H7 (cell line): ENCODE measurements around the gene SEMA4C. TPM values are rescaled to one million over a fixed set of nuclear protein-coding genes. Genes with fewer than 3 reads are reported as not detected.

Experiments
- DNase-seq: peaks from one replicate; pipeline ENCODE4 v3.0.0; 2012
- H3K27me3 ChIP-seq: 2 replicates; pipeline ENCODE4 v1.6.0; 2011; ENCODE audit warnings: mild to moderate bottlenecking, low read length; ENCODE audit not compliant: control insufficient read depth, insufficient read depth
- H3K36me3 ChIP-seq: replicated peaks from 2 replicates; pipeline ENCODE4 v1.5.1; 2011; ENCODE audit warnings: low read length; ENCODE audit not compliant: control insufficient read depth, insufficient read depth
- H3K4me3 ChIP-seq: 2 replicates; pipeline ENCODE4 v1.5.1; 2011; ENCODE audit warnings: low read depth, mild to moderate bottlenecking, control low read depth, low read length, moderate library complexity; ENCODE audit not compliant: insufficient read depth
- total RNA-seq: library from RNA; depleted of rRNA; stranded (reverse); fragments of >200 nt; shearing (Covaris generic); gene quantifications from 2 replicates; pipeline ENCODE4 v1.2.3, GENCODE V29; 2014

SEMA4C gene
- total RNA-seq, 1 experiment from 2014 or later = 100 TPM

- Histone ChIP-seq H3K4me3 (no peak overlapping the region), H3K27me3 (no peaks in the 10 kb centered on the region), H3K36me3 (no peaks in the 10 kb centered on the region; the same call in none of the 2 replicates)
- no peak for DNase-seq
Observed at GRCh38 chr2:96839875-96840850, 29.7 kb downstream of the SEMA4C start.

GRCh38 chr2:96839293-96839874 is 30.5 kb downstream of the SEMA4C start:
- Histone ChIP-seq H3K4me3 (no peak overlapping the region), H3K27me3 (no peaks in the 10 kb centered on the region), H3K36me3 (peaks cover 2% of the 10 kb centered on the region)
- DNase-seq = peak; percentile 67

GRCh38 chr2:96838345-96839292 is 31.3 kb downstream of the SEMA4C start:
- Histone ChIP-seq H3K36me3 (peaks cover 2% of the 10 kb centered on the region), H3K4me3 (no peak overlapping the region), H3K27me3 (no peaks in the 10 kb centered on the region)
- no peak for DNase-seq

- Histone ChIP-seq H3K4me3 (no peak overlapping the region), H3K36me3 (peaks cover 2% of the 10 kb centered on the region), H3K27me3 (no peaks in the 10 kb centered on the region)
- no peak for DNase-seq
Observed at GRCh38 chr2:96837575-96837974, 32.3 kb downstream of the SEMA4C start.

GRCh38 chr2:96835830-96836229 is 34.0 kb downstream of the SEMA4C start:
- Histone ChIP-seq H3K36me3 (peaks cover 7% of the 10 kb centered on the region), H3K27me3 (no peaks in the 10 kb centered on the region), H3K4me3 (no peak overlapping the region)
- DNase-seq = no peak

- peak; percentile 93 for DNase-seq
- Histone ChIP-seq H3K4me3 (no peak overlapping the region; the same call in 1 of the 2 replicates), H3K27me3 (no peaks in the 10 kb centered on the region), H3K36me3 (peaks cover 22% of the 10 kb centered on the region)
Observed at GRCh38 chr2:96832754-96833507, 36.9 kb downstream of the SEMA4C start.

- no peak for DNase-seq
- Histone ChIP-seq H3K36me3 (peaks cover 26% of the 10 kb centered on the region), H3K27me3 (no peaks in the 10 kb centered on the region), H3K4me3 (no peak overlapping the region)
Observed at GRCh38 chr2:96832408-96832753, 37.5 kb downstream of the SEMA4C start.

GRCh38 chr2:96831679-96832078 is 38.2 kb downstream of the SEMA4C start:
- Histone ChIP-seq H3K36me3 (peaks cover 26% of the 10 kb centered on the region), H3K27me3 (no peaks in the 10 kb centered on the region), H3K4me3 (no peak overlapping the region)
- DNase-seq = peak; percentile 73

GRCh38 chr2:96830044-96830562 is 39.8 kb downstream of the SEMA4C start:
- DNase-seq = no peak
- Histone ChIP-seq H3K27me3 (no peaks in the 10 kb centered on the region), H3K4me3 (no peak overlapping the region), H3K36me3 (peaks cover 32% of the 10 kb centered on the region)

GRCh38 chr2:96828874-96829273 is 41.0 kb downstream of the SEMA4C start:
- Histone ChIP-seq H3K27me3 (no peaks in the 10 kb centered on the region), H3K36me3 (peaks cover 34% of the 10 kb centered on the region), H3K4me3 (no peak overlapping the region)
- DNase-seq = no peak

GRCh38 chr2:96828436-96828835 is 41.4 kb downstream of the SEMA4C start:
- Histone ChIP-seq H3K4me3 (no peak overlapping the region), H3K36me3 (peaks cover 34% of the 10 kb centered on the region), H3K27me3 (no peaks in the 10 kb centered on the region)
- DNase-seq = no peak

- Histone ChIP-seq H3K4me3 (no peak overlapping the region), H3K27me3 (no peaks in the 10 kb centered on the region), H3K36me3 (peaks cover 34% of the 10 kb centered on the region)
- DNase-seq = no peak
Observed at GRCh38 chr2:96826546-96827278, 43.2 kb downstream of the SEMA4C start.

GRCh38 chr2:96825057-96825456 is 44.8 kb downstream of the SEMA4C start:
- peaks cover 31% of the 10 kb centered on the region for H3K36me3 ChIP-seq
- no peak overlapping the region for H3K4me3 ChIP-seq
- no peaks in the 10 kb centered on the region for H3K27me3 ChIP-seq
- DNase-seq = no peak
